Vagina (tissue), 2 donors: ENCODE results near the gene ATG2A.

Experiments used
- POLR2A ChIP-seq, 2 donors: fragments of 450-650 bp; IDR thresholded peaks; one replicate each; pipeline ENCODE4 v1.6.1; 2017; ENCODE audit warnings: antibody characterized with exemption in 2 of 2, mild to moderate bottlenecking in 2 of 2, moderate library complexity in 2 of 2
- POLR2AphosphoS5 ChIP-seq, 2 donors: sonication (generic); formaldehyde crosslinking; IDR thresholded peaks; one replicate each; pipeline ENCODE4 v1.9.0; 2017; ENCODE audit warnings: antibody characterized with exemption in 2 of 2, mild to moderate bottlenecking in 2 of 2, low read depth in 1 of 2; ENCODE audit not compliant: insufficient read depth in 1 of 2
- TF ChIP-seq, protein P1 (sequence below), 3 experiments: fragments of 450-650 bp in 2 of 3; fragments of 200-600 bp in 1 of 3; sonication (generic) in 1 of 3; IDR thresholded peaks; one replicate each; pipeline ENCODE4 v1.5.1; 2017 to 2019; ENCODE audit warnings: antibody characterized with exemption in 3 of 3, mild to moderate bottlenecking in 2 of 3, moderate library complexity in 2 of 3

- TF ChIP-seq, protein P1, sequence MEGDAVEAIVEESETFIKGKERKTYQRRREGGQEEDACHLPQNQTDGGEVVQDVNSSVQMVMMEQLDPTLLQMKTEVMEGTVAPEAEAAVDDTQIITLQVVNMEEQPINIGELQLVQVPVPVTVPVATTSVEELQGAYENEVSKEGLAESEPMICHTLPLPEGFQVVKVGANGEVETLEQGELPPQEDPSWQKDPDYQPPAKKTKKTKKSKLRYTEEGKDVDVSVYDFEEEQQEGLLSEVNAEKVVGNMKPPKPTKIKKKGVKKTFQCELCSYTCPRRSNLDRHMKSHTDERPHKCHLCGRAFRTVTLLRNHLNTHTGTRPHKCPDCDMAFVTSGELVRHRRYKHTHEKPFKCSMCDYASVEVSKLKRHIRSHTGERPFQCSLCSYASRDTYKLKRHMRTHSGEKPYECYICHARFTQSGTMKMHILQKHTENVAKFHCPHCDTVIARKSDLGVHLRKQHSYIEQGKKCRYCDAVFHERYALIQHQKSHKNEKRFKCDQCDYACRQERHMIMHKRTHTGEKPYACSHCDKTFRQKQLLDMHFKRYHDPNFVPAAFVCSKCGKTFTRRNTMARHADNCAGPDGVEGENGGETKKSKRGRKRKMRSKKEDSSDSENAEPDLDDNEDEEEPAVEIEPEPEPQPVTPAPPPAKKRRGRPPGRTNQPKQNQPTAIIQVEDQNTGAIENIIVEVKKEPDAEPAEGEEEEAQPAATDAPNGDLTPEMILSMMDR (IDR thresholded peaks at IDR 0.05) = no peak
- no peak for TF ChIP-seq POLR2AphosphoS5 (IDR thresholded peaks at IDR 0.05; ENCODE audit: insufficient read depth in 1 of 2, low read depth in 1 of 2)
- no peak for TF ChIP-seq POLR2A (IDR thresholded peaks at IDR 0.05)
Measured at GRCh38 chr11:64921384-64921783, 4.4 kb upstream of the ATG2A start.
